Measurements from ENCODE around the gene ZBTB38.

- no peak for TF ChIP-seq CTCF (conservative IDR thresholded peaks at IDR 0.05; ENCODE audit: low read depth, low read length)
- TF ChIP-seq EZH2phosphoT487 (IDR thresholded peaks at IDR 0.05; ENCODE audit: borderline replicate concordance, low read length), result no peak
Observed at GRCh38 chr3:141320399-141321108, 47.8 kb upstream of the ZBTB38 start.
